RWPE1 (cell line): Measurements from ENCODE around the gene PPA1.

Experiments used
- CTCF ChIA-PET: fragments of 350-600 bp; sonication (Branson Sonifier 250); formaldehyde crosslinking; extraction: SDS; loops from one replicate; lab custom pipeline; 2021; lab: Yijun Ruan, JAX
- POLR2A ChIA-PET: fragments of 400-600 bp; formaldehyde crosslinking; extraction: SDS; loops from one replicate; lab custom pipeline; 2020; ENCODE audit warnings: antibody characterized with exemption; ENCODE audit not compliant: low non-redundant PET; lab: Yijun Ruan, JAX
- DNase-seq: peaks from one replicate; pipeline ENCODE4 v3.0.0; 2012; ENCODE audit warnings: low spot score
- H3K27ac ChIP-seq: fragments of 450-650 bp; 2 replicates; pipeline ENCODE4 v1.5.1; 2017
- CTCF ChIP-seq: fragments of 450-650 bp; conservative IDR thresholded peaks from 2 replicates; pipeline ENCODE4 v1.5.1; 2017; ENCODE audit warnings: low read depth, mild to moderate bottlenecking

PPA1 gene

GRCh38 chr10:70158113-70158512 is 75.1 kb downstream of the PPA1 start:
- ChIA-PET CTCF (interaction anchor here (0.7 kb wide), 1 partner anchor 115 kb away, joined by 4 read pairs; no protein-coding TSS in a partner anchor), POLR2A (interaction anchor here (0.6 kb wide), 1 partner anchor 1114 kb away, joined by 10 read pairs; no protein-coding TSS in a partner anchor)
- H3K27ac ChIP-seq = no peak overlapping the region
- no peak for DNase-seq
- no peak for TF ChIP-seq CTCF

- POLR2A ChIA-PET = interaction anchor here (0.5 to 1.2 kb wide), 2 partner anchors 9 to 15 kb away, joined by 3 read pairs; partner anchors contain the start of genes SAR1A and TYSND1
- no peak for DNase-seq
Measured at GRCh38 chr10:70155255-70155838, 77.9 kb downstream of the PPA1 start.

More at GRCh38 chr10:70155255-70155838, 77.9 kb downstream of the PPA1 start:
- CTCF ChIA-PET = no interaction called here
- H3K27ac ChIP-seq = no peak overlapping the region
- TF ChIP-seq CTCF = no peak
